GM19452 (cell line): ENCODE results near the gene HNRNPR.

ENCODE experiments used
- ATAC-seq: cut with Tn5 transposase; IDR thresholded peaks from one replicate; pipeline ENCODE4 v1.9.1; 2021; ENCODE audit not compliant: unreplicated experiment

The HNRNPR gene

DNA sequence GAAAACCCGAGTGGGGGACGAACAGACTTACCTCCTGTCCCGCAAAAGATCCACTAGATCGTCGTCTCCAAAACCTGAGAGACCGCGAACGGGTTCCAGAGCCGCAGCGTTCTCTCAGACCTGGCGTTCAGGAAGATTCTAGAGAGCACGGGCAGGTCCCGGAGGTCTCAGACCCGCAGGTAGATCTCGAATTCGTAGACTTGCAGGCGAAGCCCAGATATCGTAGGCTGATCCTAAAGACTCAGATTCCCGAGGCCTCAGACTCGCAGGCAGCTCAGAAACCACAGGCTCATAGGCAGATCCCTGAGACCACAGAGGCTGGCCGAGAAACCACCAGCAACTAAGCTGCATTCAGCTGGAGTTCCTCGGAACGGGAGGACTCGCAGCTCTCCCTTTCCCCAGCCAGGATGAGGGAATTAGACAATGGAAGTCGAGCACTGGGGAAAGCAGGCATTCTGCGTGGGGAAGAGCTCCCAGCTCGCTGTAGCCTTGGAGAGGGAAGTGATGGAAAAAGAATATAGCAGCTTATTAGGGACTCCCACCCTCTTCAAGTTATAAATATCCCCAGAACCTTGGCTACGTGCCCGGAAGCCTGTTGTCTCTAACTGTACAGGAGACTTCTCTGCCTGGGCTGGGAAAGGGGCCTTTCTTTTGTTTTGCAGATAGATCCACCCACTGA, 25.4 kb upstream of the HNRNPR start, which contains the start of gene ZNF436:
ZNF436 (minus strand) TSS at position 502 of the 679 bp plus-strand sequence. CDS start 1,831 bp downstream, outside the sequence.
- no peak for ATAC-seq

GRCh38 chr1:23368562-23369334, 24.7 kb upstream of the HNRNPR start:
- ATAC-seq, result peak; percentile 73

DNA sequence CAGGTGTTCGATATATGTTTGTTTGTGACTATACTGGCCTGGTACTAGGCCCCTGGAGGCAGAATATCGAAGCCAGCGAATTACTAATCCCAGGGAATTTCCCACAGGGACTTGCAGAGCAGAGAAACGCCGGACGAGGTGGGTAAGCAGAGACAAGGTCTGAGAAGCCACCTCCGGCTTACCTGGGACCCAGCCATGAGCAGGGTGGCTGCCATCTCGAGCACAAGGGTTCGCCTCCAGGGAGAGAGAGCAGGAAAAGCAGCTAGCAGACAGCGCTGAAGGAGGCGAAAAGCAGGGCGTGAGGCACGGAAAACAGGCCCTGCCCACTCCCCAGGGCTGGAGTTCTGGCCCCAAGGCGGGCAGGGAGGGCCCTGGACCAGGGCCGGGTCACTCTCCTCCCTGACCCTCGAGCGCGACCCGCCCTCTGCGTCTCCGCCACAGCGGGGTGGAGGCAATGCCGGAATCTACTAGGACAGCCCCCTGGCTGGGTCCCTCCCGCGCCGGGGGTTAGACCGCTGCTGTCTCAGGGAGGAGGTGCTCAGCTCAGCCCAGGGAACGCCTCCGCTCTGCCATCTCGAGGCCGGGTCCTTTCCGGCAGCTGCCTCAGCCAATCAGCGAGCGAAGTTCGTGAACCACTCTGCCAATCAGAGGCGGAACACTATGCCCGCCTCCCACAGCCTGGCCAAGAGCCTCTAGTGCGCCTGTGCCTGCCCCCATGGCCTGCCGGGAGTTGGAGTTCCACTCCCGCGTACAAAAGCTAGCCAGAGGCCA, 23.9 kb upstream of the HNRNPR start:
- ATAC-seq, result peak; percentile 89

DNA sequence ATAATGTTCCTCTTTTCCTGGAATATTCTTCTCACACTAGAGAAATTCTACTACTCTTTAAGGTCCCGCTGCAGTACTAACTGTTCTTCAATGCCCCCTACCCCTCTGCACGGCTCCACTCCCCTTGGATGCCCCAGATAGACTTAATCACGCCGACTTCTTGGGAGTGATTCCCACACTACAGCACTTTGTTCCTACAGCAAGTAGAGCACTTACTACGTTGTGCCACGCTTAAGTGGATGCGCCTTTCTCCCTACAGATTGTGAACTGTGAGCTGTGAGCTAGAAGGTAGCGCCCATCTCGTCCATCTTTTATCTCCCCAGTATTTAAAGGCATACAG, 23.3 kb upstream of the HNRNPR start:
- no peak for ATAC-seq

DNA sequence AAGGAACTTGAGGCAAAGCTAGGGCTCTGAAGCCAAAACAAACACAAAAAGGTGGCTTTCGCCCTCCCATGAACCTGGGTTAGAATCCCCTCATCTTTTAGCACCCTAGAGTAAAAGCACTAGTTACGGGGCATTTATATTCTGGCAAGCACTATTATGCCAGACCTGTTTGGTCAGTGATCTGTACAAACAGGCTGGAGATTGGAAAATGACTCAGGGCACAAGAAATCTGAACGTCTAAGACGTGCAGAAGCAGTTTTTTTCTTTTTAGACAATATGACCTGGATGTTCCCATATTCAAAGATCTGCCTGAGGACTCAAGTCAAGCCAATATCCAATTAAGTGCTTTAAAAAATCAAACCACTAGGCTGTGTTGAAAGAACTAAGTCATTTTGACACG, 22.5 kb upstream of the HNRNPR start:
- no peak for ATAC-seq

DNA sequence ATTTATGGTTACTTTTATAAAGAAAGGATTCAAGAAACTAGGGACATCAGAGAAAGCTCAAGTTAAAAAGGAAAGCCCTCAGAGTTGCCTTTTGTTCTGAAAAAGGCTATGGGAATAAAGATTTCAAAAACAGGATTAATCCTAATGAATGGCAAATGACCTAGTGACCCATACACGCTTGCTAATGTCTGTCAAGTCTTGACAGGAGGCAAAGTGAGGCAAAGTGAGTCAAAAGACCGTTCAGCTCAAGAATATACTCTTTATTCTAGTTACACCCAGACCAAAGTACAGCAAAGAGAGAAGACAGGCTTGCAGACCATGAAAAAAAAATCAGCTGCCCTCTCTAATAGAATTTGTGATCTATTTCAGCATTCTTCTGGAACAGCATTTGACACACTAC, 22.1 kb upstream of the HNRNPR start:
- no peak for ATAC-seq

GRCh38 chr1:23362218-23362713, 18.2 kb upstream of the HNRNPR start:
- no peak for ATAC-seq

- no peak for ATAC-seq
These were observed 14.3 kb upstream of the HNRNPR start for GRCh38 chr1:23358310-23358875.

DNA sequence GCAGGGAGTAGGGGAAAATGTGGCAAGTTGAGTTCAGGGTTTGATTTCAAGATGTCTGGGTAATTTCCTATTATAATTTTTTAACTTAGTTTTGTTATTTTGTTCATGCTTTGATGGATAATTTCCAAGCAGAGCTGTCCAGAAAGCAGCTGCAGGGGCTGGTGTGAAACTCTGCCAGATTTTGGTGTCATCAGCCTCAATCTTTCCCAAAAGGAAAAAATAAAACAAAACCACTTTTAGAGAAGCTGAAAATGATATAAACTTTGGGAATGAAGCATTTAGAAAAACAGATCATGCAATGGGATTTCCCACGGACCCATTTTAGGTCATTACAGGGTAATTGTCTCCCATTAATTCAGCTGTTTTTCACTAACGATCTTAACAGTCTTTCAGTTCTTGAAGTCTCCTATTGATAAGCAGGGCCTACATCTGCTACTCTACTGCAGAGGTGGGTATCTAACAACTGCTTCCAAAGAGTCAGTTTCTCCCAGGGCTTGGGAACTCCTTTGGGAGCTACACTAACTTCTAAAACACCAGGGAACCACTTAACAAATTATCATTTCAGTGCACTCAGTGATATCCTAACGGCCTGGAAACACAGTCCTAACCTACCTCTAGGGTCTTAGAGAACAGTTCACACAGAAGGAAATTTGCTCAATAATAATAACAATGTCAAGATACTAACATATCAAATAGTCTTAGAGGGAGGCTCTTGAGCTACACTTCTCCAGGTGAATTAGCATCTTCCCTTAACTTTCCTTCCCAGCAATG, 13.2 kb upstream of the HNRNPR start:
- no peak for ATAC-seq

- ATAC-seq, result no peak
These were observed 12.5 kb upstream of the HNRNPR start for GRCh38 chr1:23356471-23357137.

- no peak for ATAC-seq
These were observed 10.2 kb upstream of the HNRNPR start for GRCh38 chr1:23354245-23354644.

DNA sequence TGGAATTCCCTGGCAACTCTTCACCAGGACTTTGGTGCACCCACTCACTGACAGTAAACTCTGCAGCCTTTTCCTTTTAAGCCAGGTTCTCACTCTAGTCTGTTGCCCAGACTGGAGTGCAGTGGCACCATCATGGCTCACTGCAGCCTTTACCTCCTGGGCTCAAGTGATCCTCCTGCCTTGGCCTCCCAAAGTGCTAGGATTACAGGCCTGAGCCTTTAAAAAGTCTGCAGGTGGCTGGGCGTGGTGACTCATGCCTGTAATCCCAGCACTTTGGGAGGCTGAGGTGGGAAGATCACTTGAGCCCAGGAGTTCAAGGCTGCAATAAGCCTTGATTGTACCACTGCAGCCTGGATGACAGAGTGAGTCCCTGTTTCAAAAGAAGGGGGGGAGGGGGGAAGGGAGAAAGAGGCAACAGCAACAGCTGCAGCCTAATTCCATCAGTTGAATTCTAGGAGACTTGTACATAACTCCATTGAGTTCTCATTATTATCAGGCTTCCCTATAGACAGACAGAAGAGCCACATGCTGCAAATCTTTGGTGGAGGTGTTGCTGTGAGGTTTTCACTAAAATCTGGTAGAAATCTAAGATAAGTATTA, 8.1 kb upstream of the HNRNPR start:
- no peak for ATAC-seq

GRCh38 chr1:23345920-23346319, 1.8 kb upstream of the HNRNPR start:
- no peak for ATAC-seq

DNA sequence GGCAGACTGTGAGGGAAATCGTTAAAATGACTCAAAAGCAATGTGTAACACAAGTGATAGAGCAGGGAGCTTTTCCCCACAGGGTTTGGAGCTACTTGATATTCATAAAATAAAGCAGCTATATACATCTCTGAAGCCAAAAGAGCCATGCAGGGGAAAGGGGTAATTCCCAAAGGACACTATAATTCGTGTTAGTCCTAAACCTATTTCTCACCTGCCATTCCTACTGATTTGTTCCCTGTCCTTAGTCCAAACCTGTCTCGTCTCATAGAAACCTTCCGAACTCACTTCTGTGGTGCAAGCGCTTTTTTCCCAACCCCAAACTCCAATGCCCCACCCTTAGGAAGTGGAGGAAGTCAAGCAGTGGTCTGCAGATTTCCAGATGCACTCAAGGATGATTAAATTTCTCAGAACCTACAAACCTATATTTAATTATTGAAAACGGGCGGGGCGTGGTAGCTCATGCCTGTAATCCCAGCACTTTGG, 946 bp upstream of the HNRNPR start:
- ATAC-seq, result no peak

DNA sequence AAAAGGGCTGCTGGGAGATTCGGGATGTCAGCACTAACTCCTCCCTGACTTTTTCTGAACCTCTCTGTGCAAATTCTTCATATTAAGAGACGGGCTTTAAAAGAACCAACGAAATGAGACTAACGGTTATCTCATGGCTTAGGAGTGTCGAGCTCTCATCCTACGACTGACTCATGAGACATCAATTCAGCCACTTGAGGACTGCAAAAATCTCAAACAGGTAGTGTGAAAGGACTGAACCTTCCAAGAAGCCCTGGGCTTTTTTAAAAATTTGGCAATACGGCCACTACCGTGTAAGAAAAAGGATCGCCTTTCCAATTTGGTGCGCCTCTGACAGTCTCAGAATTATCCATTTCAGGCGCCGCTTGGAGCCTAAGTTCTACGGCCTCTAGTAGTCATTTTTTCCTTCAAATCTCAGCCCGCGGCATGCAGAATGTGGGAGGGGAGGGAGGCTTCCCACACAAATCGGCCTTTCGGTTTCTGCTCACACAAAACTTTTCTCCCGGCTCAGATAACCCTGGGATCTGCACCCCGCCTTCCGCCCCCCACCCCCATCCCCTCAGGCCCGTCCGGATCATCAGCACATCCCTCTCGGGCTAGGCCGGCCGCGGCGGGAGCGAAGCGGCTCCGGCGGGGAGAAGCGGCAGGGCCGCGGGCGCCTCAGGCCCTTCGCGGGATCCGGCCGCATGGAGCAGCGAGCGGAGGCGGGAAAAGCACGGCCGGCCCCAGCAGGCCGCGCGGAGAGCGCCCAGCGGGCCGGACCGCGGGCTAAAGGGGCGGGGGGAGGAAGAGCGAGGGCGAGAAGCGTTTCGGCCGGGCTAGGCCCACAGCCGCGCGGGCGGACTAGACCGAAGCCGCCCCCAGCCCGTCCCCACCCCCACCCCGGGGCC, 618 bp downstream of the HNRNPR start:
- peak; percentile 24 for ATAC-seq

DNA sequence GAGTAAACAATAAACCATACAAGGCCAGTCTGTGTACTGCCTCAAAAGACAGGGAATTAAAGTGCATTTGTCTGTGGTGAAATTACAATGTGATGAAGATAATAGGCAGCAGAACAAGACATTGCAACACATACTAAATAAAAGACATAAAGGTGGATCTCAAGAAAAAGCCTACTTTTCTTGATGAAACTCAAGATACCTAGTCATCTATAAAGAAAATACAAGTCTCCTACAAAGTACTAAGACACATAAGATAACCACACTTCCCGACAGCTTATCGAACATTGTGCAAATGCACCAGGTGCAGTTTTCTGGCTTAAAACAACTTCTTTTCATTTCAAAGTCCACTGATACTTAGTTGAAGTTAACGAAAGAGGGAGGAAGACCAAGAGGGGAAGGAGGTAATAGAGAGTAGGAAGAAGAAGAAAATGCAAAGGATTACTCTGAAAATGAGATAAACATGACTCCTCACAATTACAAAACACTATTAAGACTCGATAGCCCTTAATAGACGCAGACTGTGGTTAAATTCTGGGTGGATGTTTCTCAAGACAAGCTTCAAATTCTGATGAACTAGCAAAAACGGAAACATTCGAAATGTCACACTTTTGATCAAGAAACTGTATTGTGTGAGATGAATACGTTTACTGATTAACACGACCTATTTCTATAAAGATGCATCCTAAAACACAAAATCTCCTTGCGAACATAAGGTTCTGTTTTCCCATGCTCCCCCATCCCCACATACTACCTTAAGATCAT, 2.0 kb downstream of the HNRNPR start:
- ATAC-seq, result no peak

DNA sequence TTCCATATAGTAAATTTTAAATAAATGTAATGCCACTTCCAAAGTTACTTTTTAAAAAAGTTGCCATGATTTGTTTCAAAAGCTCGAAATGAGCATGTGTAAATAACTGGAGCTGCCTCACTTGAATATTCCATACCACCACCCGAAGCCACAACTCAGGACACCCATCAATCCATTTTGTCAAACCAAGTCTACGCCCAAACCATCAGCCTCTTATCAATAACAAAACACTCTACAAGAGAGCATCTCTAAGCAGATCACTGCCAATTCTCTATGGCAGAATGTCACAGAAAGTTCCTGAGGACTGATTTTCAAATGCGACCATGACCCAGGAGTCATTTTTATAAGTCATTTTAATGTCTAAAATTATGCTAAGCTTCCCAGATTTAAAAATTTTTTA, 4.5 kb downstream of the HNRNPR start:
- no peak for ATAC-seq

DNA sequence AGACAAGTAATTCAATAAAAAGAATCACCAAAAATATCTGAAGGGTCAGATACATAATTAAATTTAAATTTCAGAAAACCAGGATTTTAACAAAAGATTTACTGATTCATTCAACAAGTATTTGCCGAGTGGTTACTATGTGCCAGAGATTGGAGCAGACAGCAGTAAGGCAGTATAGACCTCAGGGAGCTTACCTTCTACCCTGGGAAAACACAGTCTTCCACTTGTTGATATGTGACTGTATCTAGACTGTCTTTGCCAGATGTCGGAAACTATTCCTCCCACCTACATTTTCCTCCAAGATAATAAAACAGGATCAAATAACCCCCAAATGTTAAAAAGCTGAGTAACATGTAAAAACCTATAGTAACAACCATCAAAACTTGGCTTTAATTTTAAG, 6.2 kb downstream of the HNRNPR start:
- no peak for ATAC-seq
